Stimulated activated CD4-positive, alpha-beta T cell treated with anti-CD3 and anti-CD28 coated beads, Interleukin-4, amount 100 ng/mL, for 1 hour (primary cell): ENCODE data around the gene TMEM80.
"Not testable (repeated sequence)": the region's sequence is repeated elsewhere in the genome, so short reads cannot be mapped to it uniquely, and the experiment has no call there.

Source experiments
- DNase-seq: peaks from one replicate; pipeline ENCODE4 v3.0.0-alpha.2; 2020

The TMEM80 gene

GRCh38 chr11:680476-680875 is 15.1 kb upstream of the TMEM80 start:
- DNase-seq = no peak

- DNase-seq = no peak
These were observed 14.6 kb upstream of the TMEM80 start for GRCh38 chr11:680970-681369.

- no peak for DNase-seq
These were observed 9.0 kb upstream of the TMEM80 start for GRCh38 chr11:686451-687243.

- no peak for DNase-seq
These were observed 7.9 kb upstream of the TMEM80 start for GRCh38 chr11:687751-688150.

GRCh38 chr11:688681-689080 is 6.9 kb upstream of the TMEM80 start:
- DNase-seq = no peak

- no peak for DNase-seq
These were observed 6.0 kb upstream of the TMEM80 start for GRCh38 chr11:689625-690024.

GRCh38 chr11:690244-690643 is 5.4 kb upstream of the TMEM80 start:
- not testable (repeated sequence) for DNase-seq

- DNase-seq = no peak
These were observed 4.6 kb upstream of the TMEM80 start for GRCh38 chr11:690738-691633.

GRCh38 chr11:691710-692590 is 3.7 kb upstream of the TMEM80 start:
- no peak for DNase-seq

GRCh38 chr11:692824-693414 is 2.7 kb upstream of the TMEM80 start:
- DNase-seq = no peak

- DNase-seq = no peak
These were observed 2.2 kb upstream of the TMEM80 start for GRCh38 chr11:693415-693831.

GRCh38 chr11:693887-694562 is 1.6 kb upstream of the TMEM80 start:
- DNase-seq = no peak

GRCh38 chr11:694563-695287 is 891 bp upstream of the TMEM80 start, which contains the start of gene DEAF1:
DEAF1 (minus strand) TSS chr11:695222; CDS start chr11:695047, 175 bp downstream.
- peak; percentile 99 for DNase-seq

GRCh38 chr11:695288-695537 is 403 bp upstream of the TMEM80 start:
- DNase-seq = no peak

- DNase-seq = no peak
These were observed 1.4 kb downstream of the TMEM80 start for GRCh38 chr11:696955-697491.

GRCh38 chr11:697811-698311 is 2.2 kb downstream of the TMEM80 start:
- DNase-seq = no peak

GRCh38 chr11:698493-699115 is 3.0 kb downstream of the TMEM80 start:
- no peak for DNase-seq

GRCh38 chr11:699116-699508 is 3.5 kb downstream of the TMEM80 start:
- no peak for DNase-seq

GRCh38 chr11:699753-700152 is 4.1 kb downstream of the TMEM80 start:
- DNase-seq = no peak

GRCh38 chr11:701741-702461 is 6.3 kb downstream of the TMEM80 start:
- no peak for DNase-seq
